Measurements from ENCODE around the gene MAN2B2.

Gene MAN2B2

GRCh38 chr4:6560416-6561172 is 14.4 kb upstream of the MAN2B2 start:
- no peak for TF ChIP-seq CTCF (conservative IDR thresholded peaks at IDR 0.05; ENCODE audit: low read depth, low read length)
- no peak overlapping the region for H3K4me3 ChIP-seq (ENCODE audit: low read length)
- DNase-seq (ENCODE audit: low read depth): no peak

DNA sequence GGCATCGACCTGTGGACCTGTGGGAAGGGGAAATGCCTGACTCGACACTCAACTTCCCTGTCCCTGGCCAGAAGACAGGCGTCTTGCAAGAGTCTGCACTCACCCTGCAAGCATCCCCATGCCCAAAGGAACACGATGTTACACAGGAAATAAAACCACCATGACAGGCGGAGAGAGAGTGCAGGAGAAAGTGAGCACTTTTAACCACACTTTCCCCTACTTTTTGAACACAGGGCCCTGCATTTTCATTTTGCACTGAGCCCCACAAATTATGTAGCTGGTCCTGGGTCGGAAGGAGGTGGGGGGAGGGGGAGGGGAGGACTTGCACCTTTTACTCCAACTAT is 13.8 kb upstream of the MAN2B2 start:
- TF ChIP-seq CTCF (conservative IDR thresholded peaks at IDR 0.05; ENCODE audit: low read depth, low read length): no peak
- no peak overlapping the region for H3K4me3 ChIP-seq (ENCODE audit: low read length)
- DNase-seq (ENCODE audit: low read depth): no peak

DNA sequence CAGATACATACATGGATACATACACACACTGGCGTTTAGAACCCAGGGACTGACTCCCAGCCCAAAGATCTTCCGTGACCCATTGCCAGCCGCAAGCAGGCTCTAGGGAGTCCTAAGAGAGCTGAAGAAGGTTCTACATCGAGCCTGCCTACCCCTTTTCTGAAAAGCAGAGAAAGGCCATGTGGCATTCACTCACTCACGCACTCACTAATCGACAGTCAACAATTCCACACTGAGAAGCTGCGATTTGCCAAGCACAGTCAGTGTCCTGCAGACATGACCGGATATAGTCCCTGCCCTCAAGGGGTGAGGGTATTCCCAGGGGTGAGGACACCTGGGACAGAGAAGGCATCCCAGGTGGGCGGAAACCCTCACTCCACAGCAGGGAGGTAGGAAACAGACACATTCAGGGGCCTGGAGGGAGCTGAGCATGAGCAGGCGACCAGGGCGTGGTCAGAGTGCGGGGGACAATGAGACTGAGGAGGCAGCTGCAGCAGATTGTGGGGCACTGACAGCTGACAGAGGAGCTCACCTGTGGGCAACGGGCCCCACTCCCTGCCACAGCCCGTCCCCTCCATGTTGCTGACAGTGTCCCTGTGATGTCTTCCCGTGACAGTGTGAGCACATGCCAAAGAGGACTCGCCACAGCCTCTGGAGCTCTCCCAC is 13.2 kb upstream of the MAN2B2 start:
- no peak for DNase-seq (ENCODE audit: low read depth)
- H3K4me3 ChIP-seq (ENCODE audit: low read length): no peak overlapping the region
- no peak for TF ChIP-seq CTCF (conservative IDR thresholded peaks at IDR 0.05; ENCODE audit: low read depth, low read length)

DNA sequence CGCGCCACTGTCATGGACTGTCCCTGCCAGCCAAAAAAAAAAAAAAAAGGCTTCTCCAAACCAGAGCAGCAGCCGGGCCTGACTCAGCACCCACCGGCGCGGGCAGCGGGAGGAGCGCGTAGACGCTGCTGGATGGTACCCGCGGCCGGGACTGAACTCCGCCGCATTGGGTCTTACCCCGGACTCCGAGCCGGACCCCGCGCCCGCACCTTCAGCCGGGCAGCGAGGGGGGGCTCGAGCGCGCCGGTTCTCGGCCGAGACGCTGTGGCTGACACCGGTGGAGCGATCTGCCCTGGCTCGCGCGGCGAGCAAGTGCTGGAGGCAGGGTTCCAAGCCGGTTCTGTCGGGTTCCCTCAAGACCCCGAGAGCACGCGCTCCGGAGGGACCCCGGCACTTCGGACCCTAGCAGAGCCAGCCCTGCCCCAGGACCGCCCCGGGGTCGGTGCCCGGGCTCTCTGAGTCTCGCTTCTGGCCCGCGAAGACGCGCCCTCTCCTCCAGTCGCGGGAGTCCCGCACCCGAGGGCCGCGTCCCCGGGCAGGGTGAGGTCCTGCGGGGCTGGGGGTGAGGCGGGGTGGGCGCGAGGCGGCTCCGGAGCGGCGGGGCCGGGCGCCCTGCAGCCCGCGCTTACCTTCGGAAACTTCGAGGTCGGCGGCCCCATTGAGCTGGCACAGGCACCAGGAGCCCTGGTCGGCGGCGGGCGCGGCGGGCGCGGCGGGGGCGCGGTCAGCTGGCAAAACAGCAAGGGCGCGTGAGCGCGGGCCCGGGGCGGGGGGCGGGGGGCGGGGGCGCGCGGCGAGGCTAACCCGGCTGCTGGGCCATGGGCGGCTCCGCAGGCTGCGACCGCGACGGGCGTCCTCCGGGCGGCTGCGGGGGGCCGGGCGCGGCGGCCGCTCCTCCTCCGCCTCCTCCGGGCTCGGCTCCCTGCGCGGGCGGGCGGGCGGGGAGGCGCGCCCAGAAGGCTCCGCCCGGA is 11.8 kb upstream of the MAN2B2 start:
- TF ChIP-seq CTCF (conservative IDR thresholded peaks at IDR 0.05; ENCODE audit: low read depth, low read length): no peak
- H3K4me3 ChIP-seq (ENCODE audit: low read length): peak overlapping the region; percentile 19
- no peak for DNase-seq (ENCODE audit: low read depth)

DNA sequence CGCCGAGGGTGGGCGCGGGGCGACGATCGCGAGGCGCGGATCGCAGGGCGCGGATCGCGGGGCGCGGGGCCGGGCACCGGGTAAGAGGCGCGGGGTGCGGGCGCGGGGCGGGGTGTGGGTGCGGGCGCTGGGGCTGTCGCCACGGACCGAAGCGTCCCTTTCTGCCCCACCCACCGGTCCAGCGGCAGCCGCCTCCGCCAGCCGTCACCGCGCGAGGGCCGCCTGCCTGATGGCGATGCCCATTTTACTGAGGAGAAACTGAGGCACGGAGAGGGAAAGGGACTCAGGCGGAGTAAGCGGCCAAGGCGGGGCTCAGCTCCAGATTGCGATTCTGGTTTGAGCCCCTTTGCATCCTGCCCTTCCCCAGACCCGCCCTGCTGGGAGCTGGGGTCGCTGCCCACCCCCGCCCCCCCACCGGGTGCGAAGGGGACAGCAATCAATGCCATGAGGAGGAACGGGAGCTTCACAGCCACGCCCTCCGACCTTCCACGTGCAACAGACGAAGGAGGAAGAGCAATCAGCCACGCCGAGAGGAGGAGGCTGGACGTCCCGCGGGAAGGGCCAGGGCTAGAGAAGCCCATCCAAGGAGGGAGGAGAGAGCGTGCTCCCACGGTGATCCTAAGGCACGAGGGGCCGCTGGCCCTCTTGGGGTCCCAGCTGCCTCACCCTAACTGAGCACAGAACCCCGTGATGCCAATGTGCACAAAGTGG is 10.9 kb upstream of the MAN2B2 start:
- no peak for DNase-seq (ENCODE audit: low read depth)
- H3K4me3 ChIP-seq (ENCODE audit: low read length): no peak overlapping the region
- TF ChIP-seq CTCF (conservative IDR thresholded peaks at IDR 0.05; ENCODE audit: low read depth, low read length): no peak

- TF ChIP-seq CTCF (conservative IDR thresholded peaks at IDR 0.05; ENCODE audit: low read depth, low read length): no peak
- no peak overlapping the region for H3K4me3 ChIP-seq (ENCODE audit: low read length)
- DNase-seq (ENCODE audit: low read depth): no peak
Measured at GRCh38 chr4:6565691-6566390, 9.1 kb upstream of the MAN2B2 start.

Data from retinal pigment epithelial cell (primary cell).